Ammon's horn (tissue), 1 donor: ENCODE measurements around the gene MDC1.
"Not testable (repeated sequence)": the region's sequence is repeated elsewhere in the genome, so short reads cannot be mapped to it uniquely, and the experiment has no call there.

Experiments
- DNase-seq: peaks from one replicate; pipeline ENCODE4 v3.0.0-alpha.2; 2016; ENCODE audit warnings: low spot score

The MDC1 gene

DNA sequence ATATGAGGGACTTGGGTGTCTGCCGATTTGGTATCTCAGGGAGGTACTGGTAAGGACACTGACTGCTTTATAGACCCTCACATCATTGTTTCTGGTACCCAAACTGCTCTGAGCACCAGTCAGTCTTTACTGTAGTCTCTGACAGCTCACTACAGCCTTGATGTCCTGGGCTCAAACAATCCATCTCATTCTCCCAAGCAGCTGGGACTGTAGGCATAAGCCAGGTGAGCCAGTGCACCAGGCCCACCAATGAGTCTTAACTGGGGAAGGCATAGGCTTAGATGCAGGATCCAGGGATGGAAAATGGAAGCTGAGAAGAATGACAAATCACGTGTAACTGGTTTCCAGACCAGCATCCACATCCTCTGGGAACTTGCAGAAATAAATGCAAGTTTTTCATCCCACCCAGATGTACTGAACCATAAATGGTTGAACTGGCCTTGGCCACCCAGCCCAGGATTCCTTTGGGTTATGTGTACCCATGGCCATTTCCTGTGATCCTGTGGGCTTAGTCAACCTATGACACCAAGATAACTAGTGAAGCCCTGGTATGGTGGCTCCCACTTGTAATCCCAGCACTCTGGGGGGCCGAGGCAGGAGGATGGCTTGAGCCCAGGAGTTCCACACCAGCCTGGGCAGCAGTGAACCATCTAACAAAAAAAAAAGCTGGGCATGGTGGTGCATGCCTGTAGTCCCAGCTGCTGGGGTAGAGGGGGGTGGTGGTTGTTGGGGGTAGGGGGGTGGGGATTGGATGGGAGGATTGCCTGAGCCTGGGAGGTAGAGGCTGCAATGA is 8.8 kb upstream of the MDC1 start:
- DNase-seq, result no peak

GRCh38 chr6:30724906-30725667 is 8.0 kb upstream of the MDC1 start:
- no peak for DNase-seq

DNA sequence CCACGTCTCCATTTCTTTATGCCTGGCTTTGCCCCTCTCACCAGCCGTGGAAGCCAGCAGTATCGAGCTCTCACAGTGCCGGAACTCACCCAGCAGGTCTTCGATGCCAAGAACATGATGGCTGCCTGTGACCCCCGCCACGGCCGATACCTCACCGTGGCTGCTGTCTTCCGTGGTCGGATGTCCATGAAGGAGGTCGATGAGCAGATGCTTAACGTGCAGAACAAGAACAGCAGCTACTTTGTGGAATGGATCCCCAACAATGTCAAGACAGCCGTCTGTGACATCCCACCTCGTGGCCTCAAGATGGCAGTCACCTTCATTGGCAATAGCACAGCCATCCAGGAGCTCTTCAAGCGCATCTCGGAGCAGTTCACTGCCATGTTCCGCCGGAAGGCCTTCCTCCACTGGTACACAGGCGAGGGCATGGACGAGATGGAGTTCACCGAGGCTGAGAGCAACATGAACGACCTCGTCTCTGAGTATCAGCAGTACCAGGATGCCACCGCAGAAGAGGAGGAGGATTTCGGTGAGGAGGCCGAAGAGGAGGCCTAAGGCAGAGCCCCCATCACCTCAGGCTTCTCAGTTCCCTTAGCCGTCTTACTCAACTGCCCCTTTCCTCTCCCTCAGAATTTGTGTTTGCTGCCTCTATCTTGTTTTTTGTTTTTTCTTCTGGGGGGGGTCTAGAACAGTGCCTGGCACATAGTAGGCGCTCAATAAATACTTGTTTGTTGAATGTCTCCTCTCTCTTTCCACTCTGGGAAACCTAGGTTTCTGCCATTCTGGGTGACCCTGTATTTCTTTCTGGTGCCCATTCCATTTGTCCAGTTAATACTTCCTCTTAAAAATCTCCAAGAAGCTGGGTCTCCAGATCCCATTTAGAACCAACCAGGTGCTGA is 7.0 kb upstream of the MDC1 start:
- not testable (repeated sequence) for DNase-seq

- DNase-seq, result not testable (repeated sequence)
Observed at GRCh38 chr6:30723159-30723842, 6.2 kb upstream of the MDC1 start.

GRCh38 chr6:30722280-30723112 is 5.4 kb upstream of the MDC1 start:
- peak; percentile 83 for DNase-seq

DNA sequence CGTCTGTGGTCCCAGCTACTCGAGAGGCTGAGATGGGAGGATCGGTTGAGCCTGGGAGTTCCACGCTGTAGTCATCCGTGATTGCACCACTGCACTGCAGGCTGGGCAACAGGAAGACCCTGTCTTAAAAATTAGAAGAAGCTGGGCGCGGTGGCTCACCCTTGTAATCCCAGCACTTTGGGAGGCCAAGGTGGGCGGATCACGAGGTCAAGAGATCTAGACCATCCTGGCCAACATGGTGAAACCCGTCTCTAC is 4.9 kb upstream of the MDC1 start:
- not testable (repeated sequence) for DNase-seq

GRCh38 chr6:30721198-30722024 is 4.3 kb upstream of the MDC1 start:
- peak; percentile 90 for DNase-seq

DNA sequence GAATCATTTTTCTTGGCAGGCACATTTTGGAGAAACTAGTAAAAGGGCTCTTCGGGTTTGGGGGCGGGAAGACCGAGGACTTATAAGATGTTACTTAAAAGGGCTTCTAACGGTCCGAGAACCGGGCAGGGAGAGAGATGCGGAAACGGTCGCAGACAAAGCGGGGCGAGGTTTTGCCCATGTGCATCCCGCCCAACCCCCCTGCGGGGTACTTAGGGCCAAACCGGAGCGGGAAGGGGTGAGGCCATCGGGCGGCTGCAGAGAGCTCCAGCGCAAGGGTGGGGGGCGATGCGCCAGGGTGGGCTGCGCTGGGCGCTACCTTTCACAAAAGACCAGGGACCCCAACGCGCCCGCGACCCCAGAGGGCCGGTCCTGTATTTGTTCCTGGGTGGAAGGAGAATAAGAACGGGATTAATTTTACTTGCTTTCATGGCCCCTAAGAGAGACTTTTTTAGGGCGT is 3.7 kb upstream of the MDC1 start:
- peak; percentile 44 for DNase-seq

- DNase-seq, result peak; percentile 99
Observed at GRCh38 chr6:30719791-30720737, 3.0 kb upstream of the MDC1 start, which contains the start of gene TUBB. TSS of gene TUBB (plus strand) at chr6:30720352. CDS start at chr6:30720507, 155 bp downstream.

DNA sequence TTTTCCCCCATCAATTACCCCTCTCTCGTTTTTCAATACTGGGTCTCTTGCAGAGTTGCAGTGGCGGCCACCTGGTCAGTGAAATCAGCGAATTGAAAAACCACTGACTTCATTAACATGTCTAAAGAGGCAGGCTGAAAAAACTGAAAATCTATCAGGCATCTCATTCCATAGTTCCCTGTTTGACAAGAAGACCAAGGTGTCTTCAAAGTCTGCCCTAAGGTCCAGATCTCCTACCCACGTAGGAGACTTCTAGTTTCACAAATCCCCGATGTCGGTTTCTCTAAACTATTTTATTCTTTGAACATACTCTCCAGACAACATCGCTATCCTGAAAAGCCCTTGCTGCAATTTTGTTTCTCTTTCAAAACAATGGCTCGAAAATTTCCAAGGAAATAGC is 2.3 kb upstream of the MDC1 start:
- DNase-seq, result no peak

DNA sequence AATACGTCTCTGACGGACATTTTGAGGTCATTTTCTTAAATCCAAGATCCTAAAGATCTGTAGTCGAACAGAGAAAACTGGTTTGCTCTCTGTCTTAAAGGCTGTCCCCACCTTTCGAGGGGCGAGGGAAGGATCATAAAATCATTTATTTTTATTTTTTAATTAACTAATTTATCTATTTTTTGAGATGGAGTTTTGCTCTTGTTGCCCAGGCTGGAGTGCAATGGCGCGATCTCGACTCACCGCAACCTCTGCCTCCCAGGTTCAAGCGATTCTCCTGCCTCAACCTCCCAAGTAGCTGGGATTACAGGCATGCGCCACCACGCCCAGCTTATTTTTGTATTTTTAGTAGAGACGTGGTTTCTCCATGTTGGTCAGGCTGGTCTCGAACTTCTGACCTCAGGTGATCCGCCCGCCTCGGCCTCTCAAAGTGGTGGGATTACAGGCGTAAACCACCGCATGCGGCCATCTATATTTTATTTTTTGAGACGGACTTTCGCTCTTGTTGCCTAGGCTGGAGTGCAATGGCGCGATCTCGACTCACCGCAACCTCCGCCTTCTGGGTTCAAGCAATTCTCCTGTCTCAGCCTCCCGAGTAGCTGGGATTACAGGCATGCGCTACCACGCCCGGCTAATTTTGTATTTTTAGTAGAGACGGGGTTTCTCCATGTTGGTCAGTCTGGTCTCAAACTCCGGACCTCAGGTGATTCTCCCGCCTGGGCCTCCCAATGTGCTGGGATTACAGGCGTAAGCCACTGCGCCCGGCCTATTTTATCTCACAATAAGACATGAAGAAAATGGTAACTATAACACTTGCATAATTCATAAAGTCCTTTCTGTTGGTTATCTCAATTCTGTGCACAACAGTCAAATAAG is 1.0 kb upstream of the MDC1 start:
- DNase-seq, result not testable (repeated sequence)

- DNase-seq, result no peak
Observed at GRCh38 chr6:30716879-30717128, 277 bp downstream of the MDC1 start.

GRCh38 chr6:30714263-30714662 is 2.8 kb downstream of the MDC1 start:
- DNase-seq, result no peak

- no peak for DNase-seq
Observed at GRCh38 chr6:30712441-30712945, 4.6 kb downstream of the MDC1 start.

DNA sequence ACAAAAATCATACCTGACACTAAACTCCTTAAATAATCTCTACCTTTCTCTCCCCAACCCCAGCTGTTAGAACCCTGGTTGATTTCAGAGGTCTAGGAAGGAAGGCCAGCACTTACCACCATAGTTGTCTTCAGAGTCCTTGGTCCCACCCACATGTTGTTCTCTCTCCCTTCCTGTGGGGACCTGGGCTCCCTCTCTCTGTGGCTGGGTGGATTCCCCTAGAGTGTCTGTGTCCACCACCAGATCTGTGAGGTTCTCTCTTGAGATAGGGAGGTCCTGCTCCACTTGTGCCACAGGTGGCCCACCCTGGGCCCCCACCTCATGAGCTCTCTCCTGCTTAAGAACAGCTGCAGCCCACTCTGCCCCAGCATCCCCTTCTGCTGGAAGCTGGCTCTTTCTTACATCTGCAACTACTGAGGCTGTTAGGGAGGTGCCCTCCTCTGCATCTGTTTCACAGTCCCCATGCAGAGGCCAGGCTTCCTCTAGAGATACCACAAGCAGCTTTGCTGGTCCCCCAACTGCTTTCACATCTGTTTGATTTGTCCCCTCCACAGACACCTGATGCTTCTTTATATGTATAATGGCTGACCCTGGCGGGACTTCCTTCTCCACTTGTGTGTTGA is 5.2 kb downstream of the MDC1 start:
- DNase-seq, result no peak

DNA sequence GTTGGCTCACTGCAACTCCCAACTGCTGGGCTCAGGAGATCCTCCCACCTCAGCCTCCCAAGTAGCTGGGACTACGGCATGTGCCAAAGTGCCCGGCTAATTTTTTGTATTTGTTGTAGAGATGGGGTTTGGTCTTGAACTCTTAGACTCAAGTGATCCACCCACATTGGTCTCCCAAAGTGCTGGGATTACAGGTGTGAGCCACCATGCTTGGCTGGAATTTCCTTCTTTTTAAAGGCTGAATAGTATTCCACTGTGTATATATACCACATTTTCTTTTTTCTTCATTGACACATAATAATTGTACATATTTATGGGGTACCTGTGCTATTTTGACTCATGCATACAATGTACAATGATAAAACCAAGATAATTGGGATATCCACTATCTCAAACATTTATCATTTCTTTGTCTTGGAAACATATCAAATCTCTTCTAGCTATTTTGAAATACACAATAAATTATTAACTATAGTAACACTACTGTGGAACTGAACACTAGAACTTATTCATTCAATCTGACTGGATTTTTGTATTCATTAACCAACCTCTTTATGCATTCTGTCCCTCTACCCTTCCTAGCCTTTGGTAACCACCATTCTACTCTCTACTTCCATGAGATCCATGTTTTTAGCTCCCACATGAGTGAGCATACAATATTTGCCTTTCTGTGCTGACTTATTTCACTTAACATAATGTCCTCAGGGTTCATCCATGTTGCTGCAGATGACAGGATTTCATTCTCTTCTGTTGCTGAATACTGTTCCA is 7.8 kb downstream of the MDC1 start:
- DNase-seq, result no peak
